Breast epithelium (tissue), 4 donors: Measurements from ENCODE around the gene HOXB5. TPM values are rescaled to one million over a fixed set of nuclear protein-coding genes. Genes with fewer than 3 reads are reported as not detected.

Source experiments
- DNase-seq, 2 donors: peaks; one replicate each; pipeline ENCODE4 v3.0.0-alpha.2; 2019; ENCODE audit warnings: low spot score in 2 of 2
- H3K27ac ChIP-seq, 2 donors: fragments of 200-600 bp; sonication (generic) in 1 of 2; one replicate each; pipeline ENCODE4 v1.5.1; 2016 to 2019; ENCODE audit warnings: mild to moderate bottlenecking in 1 of 2
- H3K27me3 ChIP-seq, 2 donors: fragments of 200-600 bp; sonication (generic) in 1 of 2; one replicate each; pipeline versions ENCODE4 v1.5.1 to v1.6.0; 2017 to 2019; ENCODE audit warnings: control low read depth in 1 of 2, mild to moderate bottlenecking in 1 of 2
- H3K36me3 ChIP-seq: fragments of 200-600 bp; one replicate; pipeline ENCODE4 v1.5.1; 2019
- H3K4me1 ChIP-seq, 2 donors: fragments of 200-600 bp; sonication (generic); one replicate each; pipeline ENCODE4 v1.5.1; 2016 to 2019; ENCODE audit warnings: control low read depth in 1 of 2
- H3K4me3 ChIP-seq, 3 donors: fragments of 200-600 bp; sonication (generic); 1 replicate in 2 of 3; 2 replicates in 1 of 3; pipeline ENCODE4 v1.5.1; 2016 to 2019; ENCODE audit warnings: mild to moderate bottlenecking in 3 of 3, moderate library complexity in 2 of 3
- H3K9me3 ChIP-seq, 2 donors: fragments of 200-600 bp; sonication (generic) in 1 of 2; one replicate each; pipeline ENCODE4 v1.5.1; 2016 to 2019; ENCODE audit warnings: control low read depth in 1 of 2
- POLR2A ChIP-seq: fragments of 450-650 bp; IDR thresholded peaks from one replicate; pipeline ENCODE4 v1.6.1; 2016; ENCODE audit warnings: antibody characterized with exemption, mild to moderate bottlenecking, moderate library complexity
- POLR2AphosphoS5 ChIP-seq, 3 donors: sonication (generic); formaldehyde crosslinking; IDR thresholded peaks; one replicate each; pipeline ENCODE4 v1.6.1; 2017; ENCODE audit warnings: antibody characterized with exemption in 3 of 3
- intact Hi-C: fragments of 100-400 bp; cut with DNase I; formaldehyde crosslinking; loops from one replicate; pipeline ENCODE4 v1.15.1; 2023; ENCODE audit warnings: low total_unique reads
- total RNA-seq, 3 donors: library from RNA; depleted of rRNA; stranded (reverse); fragments of >200 nt; gene quantifications; one replicate each; pipeline ENCODE4 v1.1.0, GENCODE V29; 2016
- TF ChIP-seq, protein P1 (sequence below), 3 donors: fragments of 450-650 bp; IDR thresholded peaks; one replicate each; pipeline ENCODE4 v1.5.1; 2016 to 2017; ENCODE audit warnings: antibody characterized with exemption in 3 of 3, mild to moderate bottlenecking in 3 of 3, moderate library complexity in 3 of 3

The HOXB5 gene
- total RNA-seq, 3 donors from 2014 or later, result 0.44 to 2.0 (median 1.4) TPM

DNA sequence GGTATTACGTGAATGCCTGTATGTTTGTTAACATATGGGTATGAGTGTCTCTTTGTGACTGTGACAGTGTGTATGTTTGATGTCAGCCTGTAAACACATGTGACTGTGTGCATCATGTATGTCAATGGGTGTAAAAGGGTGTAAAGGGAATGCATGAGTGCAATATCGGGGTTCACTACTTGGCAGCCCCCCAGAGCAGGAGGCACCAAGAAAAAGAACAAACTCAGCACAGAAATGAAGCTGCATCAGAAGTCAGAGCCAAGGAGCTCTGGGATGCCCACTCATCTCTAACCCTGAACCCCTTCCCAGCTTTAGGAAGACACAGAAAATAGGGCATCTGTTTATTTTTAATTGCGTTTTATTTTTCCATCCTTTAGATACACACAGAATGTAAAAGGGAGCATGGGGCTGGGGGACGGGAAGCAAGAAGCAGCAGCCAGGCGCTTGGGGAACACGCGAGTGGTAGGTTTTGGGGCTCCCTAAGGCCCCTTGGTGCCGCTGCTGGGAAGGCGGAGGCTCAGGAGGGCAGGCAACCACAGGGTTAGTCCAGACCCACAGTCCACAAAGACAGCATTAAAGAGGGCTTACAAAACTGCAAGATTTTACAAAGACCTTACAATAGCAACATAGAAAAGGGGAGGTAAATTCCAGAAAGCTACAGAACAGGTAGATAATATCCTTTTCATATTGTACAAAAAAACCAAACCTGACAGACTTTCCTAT lies 13.5 kb upstream of the HOXB5 start:
- H3K27ac ChIP-seq, result no peak overlapping the region
- H3K27me3 ChIP-seq, result peaks cover 6 to 97% of the 10 kb centered on the region in 2 donors
- no peaks in the 10 kb centered on the region for H3K9me3 ChIP-seq
- no peaks in the 10 kb centered on the region for H3K36me3 ChIP-seq
- intact Hi-C loops, result no loop called here
- TF ChIP-seq POLR2A (no peak), POLR2AphosphoS5 (IDR thresholded peaks at IDR 0.05) (no peak)
- TF ChIP-seq, protein P1, sequence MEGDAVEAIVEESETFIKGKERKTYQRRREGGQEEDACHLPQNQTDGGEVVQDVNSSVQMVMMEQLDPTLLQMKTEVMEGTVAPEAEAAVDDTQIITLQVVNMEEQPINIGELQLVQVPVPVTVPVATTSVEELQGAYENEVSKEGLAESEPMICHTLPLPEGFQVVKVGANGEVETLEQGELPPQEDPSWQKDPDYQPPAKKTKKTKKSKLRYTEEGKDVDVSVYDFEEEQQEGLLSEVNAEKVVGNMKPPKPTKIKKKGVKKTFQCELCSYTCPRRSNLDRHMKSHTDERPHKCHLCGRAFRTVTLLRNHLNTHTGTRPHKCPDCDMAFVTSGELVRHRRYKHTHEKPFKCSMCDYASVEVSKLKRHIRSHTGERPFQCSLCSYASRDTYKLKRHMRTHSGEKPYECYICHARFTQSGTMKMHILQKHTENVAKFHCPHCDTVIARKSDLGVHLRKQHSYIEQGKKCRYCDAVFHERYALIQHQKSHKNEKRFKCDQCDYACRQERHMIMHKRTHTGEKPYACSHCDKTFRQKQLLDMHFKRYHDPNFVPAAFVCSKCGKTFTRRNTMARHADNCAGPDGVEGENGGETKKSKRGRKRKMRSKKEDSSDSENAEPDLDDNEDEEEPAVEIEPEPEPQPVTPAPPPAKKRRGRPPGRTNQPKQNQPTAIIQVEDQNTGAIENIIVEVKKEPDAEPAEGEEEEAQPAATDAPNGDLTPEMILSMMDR (IDR thresholded peaks at IDR 0.05), result no peak
- no peaks in the 10 kb centered on the region for H3K4me1 ChIP-seq
- no peak for DNase-seq
- H3K4me3 ChIP-seq, result no peak overlapping the region

DNA sequence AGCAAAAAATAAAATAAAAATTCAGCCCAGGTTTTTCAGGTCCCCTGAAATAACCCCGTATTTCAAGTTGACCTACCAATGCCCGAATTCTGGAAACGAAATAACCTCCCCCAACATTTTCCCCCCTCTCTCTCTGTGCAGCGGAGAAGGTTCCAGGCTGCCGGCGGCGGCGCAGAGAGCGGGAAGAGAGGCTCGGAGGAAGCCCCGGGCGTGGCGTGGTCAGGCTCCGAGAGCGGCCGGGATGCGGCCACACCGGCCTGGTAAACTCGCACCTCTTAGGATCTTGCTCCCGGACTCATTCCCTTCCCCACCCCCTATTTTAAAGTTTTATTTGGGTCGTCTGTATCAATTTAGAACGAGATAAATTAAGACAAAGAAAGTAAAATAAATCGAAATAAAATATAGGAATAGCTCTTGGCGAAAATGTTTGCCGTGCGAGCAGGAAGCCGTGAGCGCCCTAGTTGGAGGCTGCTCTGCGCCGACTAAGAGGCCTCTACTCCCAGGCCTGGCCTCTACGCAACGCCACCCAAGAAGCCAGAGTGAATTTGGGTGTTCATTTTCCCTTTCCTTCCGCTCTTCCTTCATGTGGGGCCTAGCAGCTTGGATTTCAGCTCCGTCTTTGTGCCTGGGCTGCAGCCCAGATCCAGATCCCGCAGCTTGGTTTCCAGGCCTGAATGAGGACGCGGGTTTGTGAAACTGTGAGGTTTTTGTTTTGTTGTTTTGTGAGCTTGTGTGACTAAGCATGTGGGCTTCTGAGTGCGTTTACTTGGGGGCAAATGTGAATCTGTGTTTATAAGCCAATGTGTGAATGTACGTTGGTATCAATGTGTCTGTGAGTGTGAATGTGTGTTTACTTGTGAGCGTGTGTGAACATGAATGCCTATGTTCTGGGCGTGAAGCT lies 12.7 kb upstream of the HOXB5 start:
- intact Hi-C loops, result no loop called here
- no peak for TF ChIP-seq POLR2A
- TF ChIP-seq POLR2AphosphoS5 (IDR thresholded peaks at IDR 0.05), result no peak
- TF ChIP-seq, protein P1 (IDR thresholded peaks at IDR 0.05), result no peak
- Histone ChIP-seq H3K4me3 (no peak overlapping the region), H3K27ac (no peak overlapping the region), H3K4me1 (no peaks in the 10 kb centered on the region), H3K9me3 (no peaks in the 10 kb centered on the region), H3K36me3 (no peaks in the 10 kb centered on the region), H3K27me3 (peaks cover 3 to 97% of the 10 kb centered on the region in 2 donors)
- no peak for DNase-seq

GRCh38 chr17:48605409-48605919 lies 11.9 kb upstream of the HOXB5 start:
- H3K9me3 ChIP-seq, result no peaks in the 10 kb centered on the region
- peak overlapping the region in 1 of 2 donors; percentile 82 for H3K27ac ChIP-seq
- peak overlapping the region; percentile 28 to 55 (median 52) for H3K4me3 ChIP-seq
- intact Hi-C loops, result no loop called here
- peaks cover 3 to 97% of the 10 kb centered on the region in 2 donors for H3K27me3 ChIP-seq
- no peaks in the 10 kb centered on the region for H3K4me1 ChIP-seq
- no peaks in the 10 kb centered on the region for H3K36me3 ChIP-seq
- no peak for DNase-seq
- TF ChIP-seq, protein P1 (IDR thresholded peaks at IDR 0.05), result no peak
- no peak for TF ChIP-seq POLR2AphosphoS5 (IDR thresholded peaks at IDR 0.05)
- TF ChIP-seq POLR2A, result no peak

GRCh38 chr17:48604770-48605329 lies 11.3 kb upstream of the HOXB5 start, which contains the start of gene HOXB6:
Gene HOXB6, minus strand, starts transcription at chr17:48604986. Its CDS starts 6,836 bp downstream, at chr17:48598150.
- Histone ChIP-seq H3K9me3 (no peaks in the 10 kb centered on the region), H3K27ac (peak within 1 kb of the TSS in 1 of 2 donors; percentile 82), H3K27me3 (peaks cover 3 to 97% of the 10 kb centered on the region in 2 donors), H3K4me1 (no peaks in the 10 kb centered on the region), H3K36me3 (no peaks in the 10 kb centered on the region), H3K4me3 (peak within 1 kb of the TSS; percentile 28 to 55 (median 52))
- no peak for DNase-seq
- intact Hi-C loops, result no loop called here
- TF ChIP-seq POLR2A, result no peak
- TF ChIP-seq POLR2AphosphoS5 (IDR thresholded peaks at IDR 0.05), result no peak
- TF ChIP-seq, protein P1 (IDR thresholded peaks at IDR 0.05), result no peak
